Liver (tissue), 3 donors: ENCODE results near the gene CDC26.

Experiments
- EGR1 ChIP-seq, 2 donors: IDR thresholded peaks; 2 replicates each; pipeline ENCODE4 v1.6.1; 2016 to 2018; ENCODE audit warnings: antibody characterized with exemption in 2 of 2, low read depth in 2 of 2
- FOXA2 ChIP-seq: IDR thresholded peaks from 2 replicates; pipeline ENCODE4 v1.6.1; 2016; ENCODE audit warnings: antibody characterized with exemption
- GABPA ChIP-seq, 2 donors: IDR thresholded peaks in 1 of 2; conservative IDR thresholded peaks in 1 of 2; 2 replicates each; pipeline ENCODE4 v1.6.1; 2016; ENCODE audit warnings: antibody characterized with exemption in 2 of 2, mild to moderate bottlenecking in 1 of 2, moderate library complexity in 1 of 2
- HNF4A ChIP-seq, 2 donors: conservative IDR thresholded peaks; 2 replicates each; pipeline ENCODE4 v1.6.1; 2016; ENCODE audit warnings: antibody characterized with exemption in 2 of 2, mild to moderate bottlenecking in 2 of 2
- JUND ChIP-seq, 2 donors: IDR thresholded peaks; 2 replicates each; pipeline ENCODE4 v1.6.1; 2016; ENCODE audit warnings: antibody characterized with exemption in 2 of 2
- RAD21 ChIP-seq, 2 donors: IDR thresholded peaks; 2 replicates each; pipeline ENCODE4 v1.6.1; 2016; ENCODE audit warnings: antibody characterized with exemption in 2 of 2, mild to moderate bottlenecking in 2 of 2
- SP1 ChIP-seq: IDR thresholded peaks from 2 replicates; pipeline ENCODE4 v1.6.1; 2018; ENCODE audit warnings: antibody characterized with exemption, mild to moderate bottlenecking
- TAF1 ChIP-seq: conservative IDR thresholded peaks from 2 replicates; pipeline ENCODE4 v1.6.1; 2016; ENCODE audit warnings: antibody characterized with exemption, mild to moderate bottlenecking
- YY1 ChIP-seq: IDR thresholded peaks from 2 replicates; pipeline ENCODE4 v1.6.1; 2016; ENCODE audit warnings: antibody characterized with exemption, mild to moderate bottlenecking
- TF ChIP-seq, protein P1 (sequence below): fragments of 150-350 bp; IDR thresholded peaks from 2 replicates; pipeline ENCODE4 v1.5.1; 2017; ENCODE audit warnings: improper control_type of control experiment, low read depth, low read length; ENCODE audit not compliant: missing input control
- TF ChIP-seq, protein P2 (sequence below): IDR thresholded peaks from 2 replicates; pipeline ENCODE4 v1.6.1; 2016; ENCODE audit warnings: antibody characterized with exemption, mild to moderate bottlenecking
- donor health status: healthy.
- donor health status: healthy.

DNA sequence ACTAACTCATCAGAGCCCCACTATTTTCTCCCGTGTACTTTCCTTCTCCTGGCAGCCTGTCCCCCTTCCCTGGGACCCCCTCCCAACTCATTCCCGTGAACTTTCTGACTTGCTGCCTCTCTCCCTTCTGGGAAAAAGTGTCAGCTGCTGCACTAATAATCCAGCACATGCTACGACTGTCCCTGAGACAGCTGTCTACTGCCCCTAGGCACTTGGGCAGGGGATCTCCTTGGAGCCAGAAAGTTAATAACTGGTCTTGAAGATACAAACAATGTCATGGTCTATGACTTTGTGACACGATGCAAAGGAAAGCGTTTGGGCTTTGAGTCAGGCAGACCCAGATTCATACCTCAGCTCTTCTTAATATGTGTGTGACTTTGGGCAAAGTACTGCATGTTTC is 37.9 kb upstream of the CDC26 start:
- TF ChIP-seq RAD21 (IDR thresholded peaks at IDR 0.05) = no peak
- TF ChIP-seq, protein P1, sequence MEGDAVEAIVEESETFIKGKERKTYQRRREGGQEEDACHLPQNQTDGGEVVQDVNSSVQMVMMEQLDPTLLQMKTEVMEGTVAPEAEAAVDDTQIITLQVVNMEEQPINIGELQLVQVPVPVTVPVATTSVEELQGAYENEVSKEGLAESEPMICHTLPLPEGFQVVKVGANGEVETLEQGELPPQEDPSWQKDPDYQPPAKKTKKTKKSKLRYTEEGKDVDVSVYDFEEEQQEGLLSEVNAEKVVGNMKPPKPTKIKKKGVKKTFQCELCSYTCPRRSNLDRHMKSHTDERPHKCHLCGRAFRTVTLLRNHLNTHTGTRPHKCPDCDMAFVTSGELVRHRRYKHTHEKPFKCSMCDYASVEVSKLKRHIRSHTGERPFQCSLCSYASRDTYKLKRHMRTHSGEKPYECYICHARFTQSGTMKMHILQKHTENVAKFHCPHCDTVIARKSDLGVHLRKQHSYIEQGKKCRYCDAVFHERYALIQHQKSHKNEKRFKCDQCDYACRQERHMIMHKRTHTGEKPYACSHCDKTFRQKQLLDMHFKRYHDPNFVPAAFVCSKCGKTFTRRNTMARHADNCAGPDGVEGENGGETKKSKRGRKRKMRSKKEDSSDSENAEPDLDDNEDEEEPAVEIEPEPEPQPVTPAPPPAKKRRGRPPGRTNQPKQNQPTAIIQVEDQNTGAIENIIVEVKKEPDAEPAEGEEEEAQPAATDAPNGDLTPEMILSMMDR = no peak
- TF ChIP-seq EGR1 (IDR thresholded peaks at IDR 0.05; ENCODE audit: low read depth in 2 of 2) = no peak
- TF ChIP-seq, protein P2, sequence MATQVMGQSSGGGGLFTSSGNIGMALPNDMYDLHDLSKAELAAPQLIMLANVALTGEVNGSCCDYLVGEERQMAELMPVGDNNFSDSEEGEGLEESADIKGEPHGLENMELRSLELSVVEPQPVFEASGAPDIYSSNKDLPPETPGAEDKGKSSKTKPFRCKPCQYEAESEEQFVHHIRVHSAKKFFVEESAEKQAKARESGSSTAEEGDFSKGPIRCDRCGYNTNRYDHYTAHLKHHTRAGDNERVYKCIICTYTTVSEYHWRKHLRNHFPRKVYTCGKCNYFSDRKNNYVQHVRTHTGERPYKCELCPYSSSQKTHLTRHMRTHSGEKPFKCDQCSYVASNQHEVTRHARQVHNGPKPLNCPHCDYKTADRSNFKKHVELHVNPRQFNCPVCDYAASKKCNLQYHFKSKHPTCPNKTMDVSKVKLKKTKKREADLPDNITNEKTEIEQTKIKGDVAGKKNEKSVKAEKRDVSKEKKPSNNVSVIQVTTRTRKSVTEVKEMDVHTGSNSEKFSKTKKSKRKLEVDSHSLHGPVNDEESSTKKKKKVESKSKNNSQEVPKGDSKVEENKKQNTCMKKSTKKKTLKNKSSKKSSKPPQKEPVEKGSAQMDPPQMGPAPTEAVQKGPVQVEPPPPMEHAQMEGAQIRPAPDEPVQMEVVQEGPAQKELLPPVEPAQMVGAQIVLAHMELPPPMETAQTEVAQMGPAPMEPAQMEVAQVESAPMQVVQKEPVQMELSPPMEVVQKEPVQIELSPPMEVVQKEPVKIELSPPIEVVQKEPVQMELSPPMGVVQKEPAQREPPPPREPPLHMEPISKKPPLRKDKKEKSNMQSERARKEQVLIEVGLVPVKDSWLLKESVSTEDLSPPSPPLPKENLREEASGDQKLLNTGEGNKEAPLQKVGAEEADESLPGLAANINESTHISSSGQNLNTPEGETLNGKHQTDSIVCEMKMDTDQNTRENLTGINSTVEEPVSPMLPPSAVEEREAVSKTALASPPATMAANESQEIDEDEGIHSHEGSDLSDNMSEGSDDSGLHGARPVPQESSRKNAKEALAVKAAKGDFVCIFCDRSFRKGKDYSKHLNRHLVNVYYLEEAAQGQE = no peak
- TF ChIP-seq YY1 = no peak
- TF ChIP-seq HNF4A (conservative IDR thresholded peaks at IDR 0.05) = no peak
- no peak for TF ChIP-seq SP1
- no peak for TF ChIP-seq GABPA (IDR thresholded peaks at IDR 0.05 in 1 of 2, conservative IDR thresholded peaks at IDR 0.05 in 1 of 2)
- no peak for TF ChIP-seq TAF1
- TF ChIP-seq FOXA2 = no peak
- TF ChIP-seq JUND (IDR thresholded peaks at IDR 0.05) = no peak
